ENCODE measurements around the gene DDX24. TPM values are rescaled to one million over a fixed set of nuclear protein-coding genes. Genes with fewer than 3 reads are reported as not detected.

DDX24 gene
- total and polyA plus RNA-seq, 9 of the 15 experiments (the other 6 are each of a cell fraction or from before 2014, with no cell fraction given): 82.4 to 175 (median 122) TPM

GRCh38 chr14:94122438-94122837, 41.4 kb upstream of the DDX24 start:
- FAIRE-seq: no peak
- no peak overlapping the region for H3K27ac ChIP-seq (ENCODE audit: extremely low read depth, low read depth, low read length)
- no peak for DNase-seq (ENCODE audit: extremely low read depth in 1 of 4, low spot score in 3 of 4)
- WGBS (ENCODE audit: insufficient coverage, low coverage, missing lambda C conversion rate): 0% methylated on average over 3 of the region's 3 CpGs
- H3K9me3 ChIP-seq (replicated peaks; ENCODE audit: control insufficient read depth, insufficient read depth, low read depth, low read length): no peaks in the 10 kb centered on the region
- peaks cover 0 to 20% of the 10 kb centered on the region in 2 experiments; a peak in 2 of 5 replicates for H3K27me3 ChIP-seq (ENCODE audit: control insufficient read depth in 2 of 2, insufficient read depth in 2 of 2, low read length in 2 of 2)
- no peak overlapping the region for H3K4me2 ChIP-seq (ENCODE audit: insufficient read depth, low read length)
- POLR2A ChIA-PET: no interaction called here
- no peak overlapping the region for H3K9ac ChIP-seq (ENCODE audit: insufficient read depth in 1 of 2, low read depth in 2 of 2, low read length in 2 of 2)
- no peak overlapping the region for H2AFZ ChIP-seq (ENCODE audit: low read depth, low read length)
- no peaks in the 10 kb centered on the region for H3K9me1 ChIP-seq (ENCODE audit: control insufficient read depth, insufficient read depth, low read length)
- H4K20me1 ChIP-seq (replicated peaks; ENCODE audit: control insufficient read depth, insufficient read depth, low read length): no peaks in the 10 kb centered on the region
- TF ChIP-seq ZNF3 (CRISPR knock-in tag; IDR thresholded peaks at IDR 0.05): no peak
- no peak for TF ChIP-seq ATF7 (IDR thresholded peaks at IDR 0.05)
- no peak for TF ChIP-seq ESRRB (CRISPR knock-in tag; IDR thresholded peaks at IDR 0.05; ENCODE audit: borderline replicate concordance)
- TF ChIP-seq FOXP4 (CRISPR knock-in tag; IDR thresholded peaks at IDR 0.05; ENCODE audit: borderline replicate concordance): no peak
- no peak for TF ChIP-seq ZFP36 (IDR thresholded peaks at IDR 0.05; ENCODE audit: low read depth, low read length, partially characterized antibody)
- H3K79me2 ChIP-seq (ENCODE audit: control insufficient read depth, insufficient read depth, low read length): no peaks in the 10 kb centered on the region
- H3K4me3 ChIP-seq: no peak overlapping the region
- no peak for ATAC-seq
- intact Hi-C loops (cut with micrococcal nuclease): no loop called here
- no peaks in the 10 kb centered on the region for H3K36me3 ChIP-seq (ENCODE audit: control insufficient read depth, insufficient read depth, low read length)
- CTCF ChIA-PET (ENCODE audit: low intra/inter-chr PET ratio): no interaction called here
- no peaks in the 10 kb centered on the region; a peak in 1 of 5 replicates for H3K4me1 ChIP-seq (replicated peaks in 1 of 2; ENCODE audit: control insufficient read depth in 2 of 2, insufficient read depth in 2 of 2, low read length in 2 of 2)
- in situ Hi-C loops (cut with MboI): no loop called here
- BruUV-seq (replicated peaks): no TSS peak
